ENCODE results near the gene FLNB. TPM values are rescaled to one million over a fixed set of nuclear protein-coding genes. Genes with fewer than 3 reads are reported as not detected.
A peak's percentile ranks its signal among the peaks of the same experiment; 100 is the strongest.

The FLNB gene
- total and polyA plus RNA-seq, 2 of the 4 experiments (the other 2 are of a cell fraction) = 78.0 to 136 TPM

DNA sequence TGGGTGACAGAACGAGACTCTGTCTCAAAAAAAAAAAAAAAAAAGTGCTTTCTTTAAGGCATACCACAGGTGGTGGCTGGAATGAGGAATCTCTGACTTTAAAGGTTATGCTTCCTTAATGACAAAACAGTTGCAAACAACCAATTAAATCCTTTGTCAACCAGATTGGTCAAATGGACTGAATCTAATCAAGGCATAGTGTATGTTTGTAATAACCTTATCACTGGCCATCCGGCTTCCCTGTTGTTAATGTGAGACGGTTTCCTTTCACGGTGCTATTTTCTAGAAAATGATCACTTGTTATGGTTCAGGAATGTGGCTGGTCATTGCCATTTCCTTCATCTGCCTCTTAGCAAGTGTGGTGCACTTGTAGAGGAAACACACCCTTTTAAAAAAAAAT is 75.9 kb downstream of the FLNB start:
- TF ChIP-seq CHD1 (IDR thresholded peaks at IDR 0.05; ENCODE audit: low read depth, low read length) (no peak), BHLHE40 (IDR thresholded peaks at IDR 0.05; ENCODE audit: low read depth, low read length) (no peak), NFE2L2 (IDR thresholded peaks at IDR 0.05; ENCODE audit: low read depth, low read length) (no peak), RFX5 (IDR thresholded peaks at IDR 0.05; ENCODE audit: low read depth, low read length) (no peak), MAZ (IDR thresholded peaks at IDR 0.05; ENCODE audit: borderline replicate concordance, low read depth, low read length) (no peak), MXI1 (IDR thresholded peaks at IDR 0.05; ENCODE audit: borderline replicate concordance, low read depth, low read length) (no peak), RCOR1 (IDR thresholded peaks at IDR 0.05; ENCODE audit: insufficient replicate concordance, low read length) (no peak), CEBPB (IDR thresholded peaks at IDR 0.05; ENCODE audit: low read depth, low read length) (no peak), RAD21 (IDR thresholded peaks at IDR 0.05; ENCODE audit: low read length) (no peak), MAFK (IDR thresholded peaks at IDR 0.05; ENCODE audit: low read depth, low read length) (no peak)
- TF ChIP-seq, protein P1, sequence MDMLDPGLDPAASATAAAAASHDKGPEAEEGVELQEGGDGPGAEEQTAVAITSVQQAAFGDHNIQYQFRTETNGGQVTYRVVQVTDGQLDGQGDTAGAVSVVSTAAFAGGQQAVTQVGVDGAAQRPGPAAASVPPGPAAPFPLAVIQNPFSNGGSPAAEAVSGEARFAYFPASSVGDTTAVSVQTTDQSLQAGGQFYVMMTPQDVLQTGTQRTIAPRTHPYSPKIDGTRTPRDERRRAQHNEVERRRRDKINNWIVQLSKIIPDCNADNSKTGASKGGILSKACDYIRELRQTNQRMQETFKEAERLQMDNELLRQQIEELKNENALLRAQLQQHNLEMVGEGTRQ (IDR thresholded peaks at IDR 0.05; ENCODE audit: low read depth, low read length) = no peak
- Histone ChIP-seq H2BK15ac (ENCODE audit: low read depth, low read length) (no peak overlapping the region), H3K36me3 (ENCODE audit: control insufficient read depth, insufficient read depth, low read length) (peaks cover 28% of the 10 kb centered on the region), H3K79me1 (ENCODE audit: low read depth in 1 of 2, low read length in 2 of 2) (peaks cover 33 to 74% of the 10 kb centered on the region in 2 experiments), H3K23ac (ENCODE audit: low read depth, low read length) (peak overlapping the region; percentile 17; the same call in 1 of the 2 replicates), H3K4ac (ENCODE audit: low read depth, low read length) (no peak overlapping the region), H3K18ac (ENCODE audit: low read depth, low read length) (no peak overlapping the region), H2BK20ac (ENCODE audit: low read depth, low read length) (no peak overlapping the region), H2AFZ (replicated peaks; ENCODE audit: low read length, poor library complexity) (no peak overlapping the region), H2AK5ac (ENCODE audit: low read depth, low read length) (no peak overlapping the region), H2AK9ac (replicated peaks; ENCODE audit: low read depth, low read length, poor library complexity) (no peak overlapping the region), H2BK120ac (ENCODE audit: low read depth, low read length) (no peak overlapping the region), H3K27ac (ENCODE audit: insufficient read depth, low read length) (no peak overlapping the region), H3K9me1 (ENCODE audit: insufficient read depth, low read length) (peaks cover 20% of the 10 kb centered on the region), H3K9me3 (ENCODE audit: control insufficient read depth, insufficient read depth, low read length) (no peaks in the 10 kb centered on the region), H4K5ac (ENCODE audit: low read depth, low read length) (no peak overlapping the region), H3K9ac (ENCODE audit: low read depth, low read length) (no peak overlapping the region), H3K56ac (ENCODE audit: extremely low read depth, insufficient read depth, low read length) (no peak overlapping the region), H4K91ac (ENCODE audit: insufficient read depth, low read depth, low read length) (no peak overlapping the region), H3K27me3 (ENCODE audit: control insufficient read depth, insufficient read depth, low read length) (no peaks in the 10 kb centered on the region), H4K8ac (ENCODE audit: low read depth in 2 of 2, low read length in 2 of 2) (peak overlapping the region in 1 of 2 experiments; percentile 56; a peak in 1 of 4 replicates), H2BK5ac (ENCODE audit: low read depth, low read length, poor library complexity, severe bottlenecking) (peak overlapping the region; percentile 36), H3K4me2 (ENCODE audit: low read depth, low read length) (no peak overlapping the region), H3K4me1 (ENCODE audit: control insufficient read depth, insufficient read depth, low read length) (peaks cover 7% of the 10 kb centered on the region), H4K20me1 (ENCODE audit: insufficient read depth, low read length) (peaks cover 12% of the 10 kb centered on the region), H3K14ac (replicated peaks; ENCODE audit: low read depth, low read length) (no peak overlapping the region), H3K4me3 (ENCODE audit: insufficient read depth, low read depth, low read length) (no peak overlapping the region)
- in situ Hi-C loops (cut with MboI; ENCODE audit: low sequenced_read_pairs) = no loop called here
- ATAC-seq (ENCODE audit: low read depth) = no peak
- no TSS peak for BruUV-seq (replicated peaks)
- no CpG with 5 or more reads among the region's 4 CpGs for WGBS, 2 experiments (ENCODE audit: extremely low coverage in 2 of 2, insufficient read length in 1 of 2)
- ChIA-PET CTCF (no interaction called here), POLR2A (ENCODE audit: unreplicated experiment) (no interaction called here)
- dilution Hi-C loops (cut with HindIII; ENCODE audit: low sequenced_read_pairs, unreplicated experiment) = no loop called here
- peak; percentile 31 for DNase-seq
- intact Hi-C loops (cut with micrococcal nuclease) = loop anchor here (5.0 kb wide), 1 partner anchor 62 kb away; no protein-coding TSS in a partner anchor
